Measurements from ENCODE around the gene ARNT2.

DNA sequence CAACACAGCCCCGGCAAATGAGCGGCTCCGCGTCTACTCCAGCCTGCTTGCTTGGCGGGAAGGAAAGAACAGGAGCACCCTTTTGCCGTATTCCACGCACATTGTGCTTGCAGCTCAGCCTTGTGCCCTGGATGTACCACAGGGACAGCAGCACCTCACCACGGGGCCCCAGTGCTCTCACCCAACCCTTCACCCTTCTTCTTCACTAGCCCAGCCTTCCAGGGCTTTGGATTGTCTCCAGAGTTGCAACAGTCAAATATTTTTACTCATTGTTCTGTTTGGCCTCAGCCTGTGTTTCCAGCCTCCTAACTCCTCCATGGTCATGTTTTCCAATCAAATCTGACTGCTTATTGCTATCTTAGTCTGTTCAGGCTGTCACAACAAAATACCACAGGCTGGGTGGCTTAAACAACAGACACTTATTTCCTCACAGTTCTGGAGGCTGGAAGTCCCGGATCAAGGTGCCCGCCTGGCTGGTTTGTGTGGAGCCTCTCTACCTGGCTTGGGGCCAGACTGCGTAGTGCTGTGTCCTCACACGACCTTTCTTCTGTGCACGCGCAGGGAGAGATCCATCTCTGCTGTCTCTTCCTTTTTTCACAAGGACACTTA, 211.7 kb downstream of the ARNT2 start:
- TF ChIP-seq, protein P1, sequence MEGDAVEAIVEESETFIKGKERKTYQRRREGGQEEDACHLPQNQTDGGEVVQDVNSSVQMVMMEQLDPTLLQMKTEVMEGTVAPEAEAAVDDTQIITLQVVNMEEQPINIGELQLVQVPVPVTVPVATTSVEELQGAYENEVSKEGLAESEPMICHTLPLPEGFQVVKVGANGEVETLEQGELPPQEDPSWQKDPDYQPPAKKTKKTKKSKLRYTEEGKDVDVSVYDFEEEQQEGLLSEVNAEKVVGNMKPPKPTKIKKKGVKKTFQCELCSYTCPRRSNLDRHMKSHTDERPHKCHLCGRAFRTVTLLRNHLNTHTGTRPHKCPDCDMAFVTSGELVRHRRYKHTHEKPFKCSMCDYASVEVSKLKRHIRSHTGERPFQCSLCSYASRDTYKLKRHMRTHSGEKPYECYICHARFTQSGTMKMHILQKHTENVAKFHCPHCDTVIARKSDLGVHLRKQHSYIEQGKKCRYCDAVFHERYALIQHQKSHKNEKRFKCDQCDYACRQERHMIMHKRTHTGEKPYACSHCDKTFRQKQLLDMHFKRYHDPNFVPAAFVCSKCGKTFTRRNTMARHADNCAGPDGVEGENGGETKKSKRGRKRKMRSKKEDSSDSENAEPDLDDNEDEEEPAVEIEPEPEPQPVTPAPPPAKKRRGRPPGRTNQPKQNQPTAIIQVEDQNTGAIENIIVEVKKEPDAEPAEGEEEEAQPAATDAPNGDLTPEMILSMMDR (IDR thresholded peaks at IDR 0.05), result no peak
- no peak for TF ChIP-seq POLR2A (IDR thresholded peaks at IDR 0.05)
